B cell (primary cell): ENCODE measurements around the gene COG3. TPM values are rescaled to one million over a fixed set of nuclear protein-coding genes. Genes with fewer than 3 reads are reported as not detected.

ENCODE experiments used
- ATAC-seq: fragments of 200-7000 bp; cut with Tn5 transposase; one replicate; pipeline ENCODE4 v1.10.0; 2021; ENCODE audit warnings: low read depth, mild to moderate bottlenecking, moderate number of reproducible peaks, moderate library complexity
- CTCF ChIA-PET: fragments of 350-600 bp; sonication (Branson Sonifier 250); formaldehyde crosslinking; loops from one replicate; lab custom pipeline; 2021; ENCODE audit warnings: antibody characterized with exemption, inconsistent platforms; lab: Charles Lee
- POLR2A ChIA-PET: fragments of 350-600 bp; sonication (Branson Sonifier 250); formaldehyde crosslinking; loops from one replicate; lab custom pipeline; 2021; ENCODE audit warnings: antibody characterized with exemption; lab: Charles Lee
- DNase-seq: peaks from one replicate; pipeline ENCODE4 v3.0.0; 2013
- H2AFZ ChIP-seq: 2 replicates; pipeline ENCODE4 v1.6.1; 2012; ENCODE audit warnings: mild to moderate bottlenecking, low read depth, low read length; ENCODE audit not compliant: insufficient read depth, poor library complexity, severe bottlenecking
- H3K27ac ChIP-seq, 2 donors: 1 replicate in 1 of 2; 2 replicates in 1 of 2; pipeline ENCODE4 v1.5.1; 2012 to 2013; ENCODE audit warnings: low read length in 2 of 2, mild to moderate bottlenecking in 2 of 2, moderate library complexity in 1 of 2
- H3K27me3 ChIP-seq, 4 experiments: fragments of 200-600 bp in 1 of 4; sonication (generic) in 1 of 4; replicated peaks in 1 of 4; 1 replicate in 2 of 4; 2 replicates in 2 of 4; pipeline versions ENCODE4 v1.6.1 to v1.7.0; 2013 to 2016; ENCODE audit warnings: low read length in 3 of 4, mild to moderate bottlenecking in 2 of 4, mixed read lengths in 1 of 4, moderate library complexity in 1 of 4; ENCODE audit not compliant: insufficient read depth in 4 of 4, control insufficient read depth in 3 of 4; ENCODE audit errors: control extremely low read depth in 1 of 4
- H3K36me3 ChIP-seq, 2 experiments: replicated peaks in 1 of 2; 1 replicate in 1 of 2; 2 replicates in 1 of 2; pipeline versions ENCODE4 v1.6.1 to v1.7.1; 2013; ENCODE audit warnings: low read length in 1 of 2; ENCODE audit not compliant: insufficient read depth in 2 of 2, control insufficient read depth in 1 of 2; ENCODE audit errors: control extremely low read depth in 1 of 2, extremely low read depth in 1 of 2
- H3K4me1 ChIP-seq, 2 donors: fragments of 200-600 bp in 1 of 2; sonication (generic) in 1 of 2; 1 replicate in 1 of 2; 2 replicates in 1 of 2; pipeline versions ENCODE4 v1.5.1 to v1.6.1; 2013 to 2017; ENCODE audit warnings: low read length in 2 of 2; ENCODE audit not compliant: control insufficient read depth in 2 of 2, insufficient read depth in 2 of 2
- H3K4me2 ChIP-seq: replicated peaks from 2 replicates; pipeline ENCODE3; 2012; ENCODE audit warnings: mild to moderate bottlenecking, low read depth, low read length; ENCODE audit not compliant: poor library complexity, severe bottlenecking
- H3K4me3 ChIP-seq, 5 experiments: fragments of 200-600 bp in 1 of 5; sonication (generic) in 1 of 5; 1 replicate in 3 of 5; 2 replicates in 2 of 5; pipeline versions ENCODE4 v1.5.1 to v1.7.0; 2011 to 2016; ENCODE audit warnings: low read length in 4 of 5, mild to moderate bottlenecking in 4 of 5, low read depth in 2 of 5, control low read depth in 1 of 5, moderate library complexity in 1 of 5; ENCODE audit not compliant: insufficient read depth in 1 of 5; ENCODE audit errors: control extremely low read depth in 1 of 5, extremely low read depth in 1 of 5
- H3K79me2 ChIP-seq: fragments of 200-600 bp; sonication (generic); one replicate; pipeline ENCODE4 v1.6.0; 2016; ENCODE audit warnings: low read length; ENCODE audit not compliant: control insufficient read depth, insufficient read depth
- H3K9ac ChIP-seq: fragments of 200-600 bp; sonication (generic); 2 replicates; pipeline ENCODE4 v1.6.1; 2017; ENCODE audit warnings: mild to moderate bottlenecking, low read length, moderate library complexity
- H3K9me3 ChIP-seq, 3 donors: one replicate each; pipeline versions ENCODE4 v1.6.1 to v1.7.1; 2013; ENCODE audit warnings: low read length in 2 of 3; ENCODE audit not compliant: control insufficient read depth in 2 of 3, insufficient read depth in 1 of 3; ENCODE audit errors: control extremely low read depth in 1 of 3
- H4K20me1 ChIP-seq: 2 replicates; pipeline ENCODE4 v1.6.0; 2012; ENCODE audit warnings: mild to moderate bottlenecking, low read length; ENCODE audit not compliant: insufficient read depth, control insufficient read depth, poor library complexity, severe bottlenecking
- H3K27ac Mint-ChIP-seq: one replicate; pipeline ENCODE4 v1.8.0; 2021; ENCODE audit warnings: mixed read lengths
- H3K27me3 Mint-ChIP-seq: one replicate; pipeline ENCODE4 v1.8.0; 2021; ENCODE audit warnings: mixed read lengths
- H3K4me1 Mint-ChIP-seq: one replicate; pipeline ENCODE4 v1.8.0; 2021; ENCODE audit warnings: mixed read lengths
- H3K4me3 Mint-ChIP-seq: one replicate; pipeline ENCODE4 v1.8.0; 2021; ENCODE audit warnings: mixed read lengths
- H3K9me3 Mint-ChIP-seq: one replicate; pipeline ENCODE4 v1.8.0; 2022; ENCODE audit warnings: mixed read lengths; ENCODE audit not compliant: insufficient read depth
- CTCF ChIP-seq: fragments of 200-600 bp; IDR thresholded peaks from one replicate; pipeline ENCODE4 v1.8.0; 2022; ENCODE audit warnings: antibody characterized with exemption, mild to moderate bottlenecking
- EZH2 ChIP-seq: IDR thresholded peaks from 2 replicates; pipeline ENCODE4 v1.6.1; 2012; ENCODE audit warnings: borderline replicate concordance, low read depth, mild to moderate bottlenecking, moderate library complexity, low read length; ENCODE audit not compliant: insufficient read depth, poor library complexity, severe bottlenecking
- WGBS: methylation state at CpG from one replicate; pipeline ENCODE4 v1.1.5; 2013; ENCODE audit warnings: missing lambda C conversion rate; ENCODE audit not compliant: insufficient coverage; 5-methylcytosine and 5-hydroxymethylcytosine counted together
- intact Hi-C: fragments of 100-400 bp; cut with micrococcal nuclease; formaldehyde crosslinking; loops from one replicate; pipeline ENCODE4 v1.10.0; 2022
- polyA plus RNA-seq: library from polyadenylated mRNA; depleted of rRNA; stranded (reverse); fragments of >200 nt; gene quantifications from 2 replicates; pipeline ENCODE4 v1.2.3, GENCODE V29; 2012
- total RNA-seq, 2 donors: library from RNA; stranded (reverse); fragments of 120-200 nt in 1 of 2; gene quantifications; 1 replicate in 1 of 2; 2 replicates in 1 of 2; pipeline versions ENCODE4 v1.2.3 to v1.2.4, GENCODE V29; 2013 to 2022

Gene COG3
- total and polyA plus RNA-seq, 2 donors (not counting 1 experiment from before 2014, with no cell fraction given), result 29.5 to 37.3 TPM

DNA sequence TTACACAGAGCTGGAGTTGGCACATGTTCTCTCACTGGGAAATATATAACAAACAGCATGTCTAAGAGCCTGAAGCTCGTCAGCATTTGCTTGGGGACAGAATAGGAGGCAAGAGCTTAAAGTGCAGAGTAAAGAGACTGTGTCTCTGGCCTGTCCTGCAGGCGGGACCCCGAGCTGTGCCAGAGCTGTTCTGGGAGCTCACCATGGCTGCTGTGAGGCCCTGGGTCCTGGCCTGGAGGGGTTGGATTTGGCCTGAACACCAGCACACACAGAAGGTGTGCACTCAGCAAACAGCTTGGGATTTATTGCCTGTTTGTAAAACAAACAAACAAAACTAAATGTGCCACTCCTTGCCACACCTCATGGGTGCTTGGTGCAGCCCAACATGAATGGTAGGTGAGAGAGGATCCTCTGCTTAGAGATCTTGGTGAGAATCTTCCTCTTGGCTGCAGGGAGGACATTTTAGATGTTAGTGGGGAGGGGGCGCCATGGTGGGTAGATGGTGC lies 89.9 kb downstream of the COG3 start:
- TF ChIP-seq CTCF (no peak), EZH2 (no peak)
- ChIA-PET CTCF (no interaction called here), POLR2A (no interaction called here)
- no peaks in the 10 kb centered on the region for H4K20me1 ChIP-seq
- H3K4me1 ChIP-seq, result no peaks in the 10 kb centered on the region
- ATAC-seq, result no peak
- DNase-seq, result no peak
- Mint-ChIP-seq H3K9me3 (peaks cover 3% of the 10 kb centered on the region), H3K27me3 (peaks cover 3% of the 10 kb centered on the region), H3K4me3 (no peak overlapping the region), H3K27ac (no peak overlapping the region), H3K4me1 (no peaks in the 10 kb centered on the region)
- H3K9ac ChIP-seq, result no peak overlapping the region
- intact Hi-C loops, result no loop called here
- no peaks in the 10 kb centered on the region for H3K27me3 ChIP-seq
- no peak overlapping the region for H3K4me3 ChIP-seq
- no peak overlapping the region for H2AFZ ChIP-seq
- H3K4me2 ChIP-seq, result no peak overlapping the region
- no peaks in the 10 kb centered on the region for H3K9me3 ChIP-seq
- no peaks in the 10 kb centered on the region for H3K79me2 ChIP-seq
- WGBS, result 94% methylated on average over 4 of the region's 4 CpGs
- H3K36me3 ChIP-seq, result no peaks in the 10 kb centered on the region
- no peak overlapping the region for H3K27ac ChIP-seq

DNA sequence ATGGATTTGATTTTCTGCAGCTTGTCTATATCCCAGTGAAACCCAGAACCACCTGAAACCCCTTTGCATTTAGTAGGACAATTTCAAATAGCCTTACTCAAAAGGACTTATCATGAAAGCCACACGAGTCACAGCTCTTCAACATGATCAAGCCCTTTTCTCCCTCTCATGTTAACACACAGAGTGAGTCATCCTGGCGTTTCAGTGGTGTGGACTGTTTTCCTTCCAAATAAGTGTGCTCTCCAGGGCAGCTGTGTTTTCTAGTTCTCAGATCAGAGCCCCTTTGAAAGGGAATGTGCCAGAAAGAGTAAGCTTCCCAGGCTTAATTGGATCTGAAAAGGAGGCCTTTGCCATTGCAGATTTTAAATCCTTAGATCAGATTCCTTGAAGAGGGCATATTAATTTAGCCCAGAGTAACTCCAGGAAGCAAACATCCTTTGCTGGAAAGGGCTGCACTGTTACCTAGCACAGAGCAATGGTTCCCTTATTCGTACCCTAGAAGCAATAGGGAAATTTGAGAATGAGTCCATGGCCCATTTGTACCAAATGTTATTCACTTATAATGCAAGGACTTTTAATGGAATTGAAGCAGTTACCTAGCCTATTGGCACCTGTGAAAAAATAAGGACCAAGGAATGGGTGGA lies 99.5 kb downstream of the COG3 start:
- no peaks in the 10 kb centered on the region for H3K36me3 ChIP-seq
- H3K4me2 ChIP-seq, result no peak overlapping the region
- DNase-seq, result no peak
- H3K27ac ChIP-seq, result no peak overlapping the region
- ChIA-PET POLR2A (no interaction called here), CTCF (no interaction called here)
- H3K4me3 Mint-ChIP-seq, result no peak overlapping the region
- no peak for ATAC-seq
- intact Hi-C loops, result no loop called here
- no peak overlapping the region for H3K27ac Mint-ChIP-seq
- H3K9ac ChIP-seq, result no peak overlapping the region
- no peaks in the 10 kb centered on the region for H4K20me1 ChIP-seq
- H3K4me3 ChIP-seq, result no peak overlapping the region
- no CpG with 5 or more reads among the region's 3 CpGs for WGBS
- H3K4me1 Mint-ChIP-seq, result no peaks in the 10 kb centered on the region
- H3K27me3 ChIP-seq, result peaks cover 0 to 4% (median 0%) of the 10 kb centered on the region in 4 experiments
- no peaks in the 10 kb centered on the region for H3K79me2 ChIP-seq
- H2AFZ ChIP-seq, result no peak overlapping the region
- H3K4me1 ChIP-seq, result no peaks in the 10 kb centered on the region
- H3K9me3 Mint-ChIP-seq, result peaks cover 4% of the 10 kb centered on the region
- H3K27me3 Mint-ChIP-seq, result peaks cover 17% of the 10 kb centered on the region
- TF ChIP-seq EZH2 (no peak), CTCF (no peak)
- H3K9me3 ChIP-seq, result peaks cover 0 to 7% (median 0%) of the 10 kb centered on the region in 3 donors
